Right lobe of liver (tissue), 4 donors: ENCODE results near the gene IL17RA.

Source experiments
- POLR2A ChIP-seq: fragments of 450-650 bp; IDR thresholded peaks from one replicate; pipeline ENCODE4 v1.6.1; 2017; ENCODE audit warnings: antibody characterized with exemption, mild to moderate bottlenecking
- TF ChIP-seq, protein P1 (sequence below), 4 donors: fragments of 200-600 bp in 3 of 4; fragments of 450-650 bp in 1 of 4; IDR thresholded peaks; one replicate each; pipeline versions ENCODE4 v1.5.1 to v1.8.0; 2016 to 2022; ENCODE audit warnings: antibody characterized with exemption in 4 of 4, mild to moderate bottlenecking in 2 of 4
- donor health status: DM: no; HTN: no; CAD: no.
- donor health status: DM: no; HTN: no; CAD: no.
- donor health status: DM: no; HTN: yes; CAD: no.

DNA sequence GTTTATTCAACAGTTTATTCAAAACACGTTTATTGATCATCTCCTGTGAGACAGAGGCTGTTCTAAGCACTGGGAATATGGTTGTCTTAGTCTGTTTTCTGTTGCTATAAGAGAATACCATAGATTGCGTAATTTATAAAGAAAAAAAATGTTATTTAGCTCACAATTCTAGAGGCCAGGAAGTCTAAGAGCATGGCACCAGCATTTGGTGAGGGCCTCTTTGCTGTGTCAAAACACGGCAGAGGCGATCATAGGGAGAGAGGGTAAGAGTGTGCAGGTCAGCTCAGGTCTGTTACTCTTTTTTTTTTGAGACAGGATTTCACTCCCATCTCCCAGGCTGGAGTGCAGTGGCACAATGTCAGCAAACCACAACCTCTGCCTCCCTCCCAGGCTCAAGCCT lies 5.2 kb upstream of the IL17RA start:
- TF ChIP-seq, protein P1, sequence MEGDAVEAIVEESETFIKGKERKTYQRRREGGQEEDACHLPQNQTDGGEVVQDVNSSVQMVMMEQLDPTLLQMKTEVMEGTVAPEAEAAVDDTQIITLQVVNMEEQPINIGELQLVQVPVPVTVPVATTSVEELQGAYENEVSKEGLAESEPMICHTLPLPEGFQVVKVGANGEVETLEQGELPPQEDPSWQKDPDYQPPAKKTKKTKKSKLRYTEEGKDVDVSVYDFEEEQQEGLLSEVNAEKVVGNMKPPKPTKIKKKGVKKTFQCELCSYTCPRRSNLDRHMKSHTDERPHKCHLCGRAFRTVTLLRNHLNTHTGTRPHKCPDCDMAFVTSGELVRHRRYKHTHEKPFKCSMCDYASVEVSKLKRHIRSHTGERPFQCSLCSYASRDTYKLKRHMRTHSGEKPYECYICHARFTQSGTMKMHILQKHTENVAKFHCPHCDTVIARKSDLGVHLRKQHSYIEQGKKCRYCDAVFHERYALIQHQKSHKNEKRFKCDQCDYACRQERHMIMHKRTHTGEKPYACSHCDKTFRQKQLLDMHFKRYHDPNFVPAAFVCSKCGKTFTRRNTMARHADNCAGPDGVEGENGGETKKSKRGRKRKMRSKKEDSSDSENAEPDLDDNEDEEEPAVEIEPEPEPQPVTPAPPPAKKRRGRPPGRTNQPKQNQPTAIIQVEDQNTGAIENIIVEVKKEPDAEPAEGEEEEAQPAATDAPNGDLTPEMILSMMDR (IDR thresholded peaks at IDR 0.05) = no peak
- no peak for TF ChIP-seq POLR2A
